HepG2 (cell line): ENCODE data around the gene AKT2. TPM values are rescaled to one million over a fixed set of nuclear protein-coding genes. Genes with fewer than 3 reads are reported as not detected.

ENCODE experiments used
- AGO2 ChIP-seq: fragments of 200-400 bp; formaldehyde crosslinking; optimal IDR thresholded peaks from 2 replicates; pipeline ENCODE3; 2017; ENCODE audit warnings: mild to moderate bottlenecking, low read depth, low read length, moderate library complexity
- AHR ChIP-seq: IDR thresholded peaks from 2 replicates; pipeline ENCODE4 v1.6.1; 2018; ENCODE audit warnings: missing genetic modification reagents, missing compliant biosample characterization
- BRD4 ChIP-seq: sonication (generic); formaldehyde crosslinking; IDR thresholded peaks from 2 replicates; pipeline ENCODE4 v1.4.0; 2020; ENCODE audit warnings: missing genetic modification reagents
- CBX2 ChIP-seq, 2 experiments: fragments of 200-600 bp in 1 of 2; sonication (generic); formaldehyde crosslinking in 1 of 2; IDR thresholded peaks; 2 replicates each; pipeline versions ENCODE4 v1.7.0 to v1.8.1; 2018 to 2022; ENCODE audit warnings: low read depth in 2 of 2, low read length in 1 of 2, mild to moderate bottlenecking in 1 of 2, missing genetic modification reagents in 1 of 2
- GFI1 ChIP-seq: sonication (generic); formaldehyde crosslinking; IDR thresholded peaks from 2 replicates; pipeline ENCODE4 v1.5.0; 2020; ENCODE audit warnings: missing genetic modification reagents, mild to moderate bottlenecking, borderline replicate concordance
- KDM4B ChIP-seq: sonication (generic); formaldehyde crosslinking; IDR thresholded peaks from 2 replicates; pipeline ENCODE4 v1.4.0; 2020; ENCODE audit warnings: missing genetic modification reagents
- KDM5B ChIP-seq: sonication (generic); formaldehyde crosslinking; IDR thresholded peaks from 2 replicates; pipeline ENCODE4 v1.4.0; 2020; ENCODE audit warnings: missing genetic modification reagents, mild to moderate bottlenecking, borderline replicate concordance
- NCOA1 ChIP-seq: sonication (generic); formaldehyde crosslinking; IDR thresholded peaks from 2 replicates; pipeline ENCODE4 v1.9.0; 2021; ENCODE audit warnings: missing genetic modification reagents
- NFE2 ChIP-seq: sonication (generic); formaldehyde crosslinking; IDR thresholded peaks from 2 replicates; pipeline ENCODE4 v1.4.0; 2020; ENCODE audit warnings: missing genetic modification reagents
- PHF20 ChIP-seq: sonication (generic); formaldehyde crosslinking; IDR thresholded peaks from 2 replicates; pipeline ENCODE4 v1.5.0; 2020; ENCODE audit warnings: mild to moderate bottlenecking, missing genetic modification reagents
- SAP130 ChIP-seq: IDR thresholded peaks from 2 replicates; pipeline ENCODE4 v1.6.1; 2016; ENCODE audit warnings: low read depth
- U2AF1 ChIP-seq: fragments of 200-400 bp; formaldehyde crosslinking; optimal IDR thresholded peaks from 2 replicates; pipeline ENCODE3; 2017; ENCODE audit warnings: mild to moderate bottlenecking, low read depth, low read length
- ZBTB38 ChIP-seq: sonication (generic); formaldehyde crosslinking; IDR thresholded peaks from 2 replicates; pipeline ENCODE4 v1.5.1; 2020; ENCODE audit warnings: mild to moderate bottlenecking, missing genetic modification reagents
- ZFYVE20 ChIP-seq: sonication (generic); formaldehyde crosslinking; IDR thresholded peaks from 2 replicates; pipeline ENCODE4 v1.8.0; 2023; ENCODE audit warnings: low read depth, mild to moderate bottlenecking, moderate library complexity, missing genetic modification reagents, borderline replicate concordance
- ZNF34 ChIP-seq: sonication (generic); formaldehyde crosslinking; IDR thresholded peaks from 2 replicates; pipeline ENCODE4 v1.4.0; 2020; ENCODE audit warnings: mild to moderate bottlenecking, missing genetic modification reagents, borderline replicate concordance
- polyA plus RNA-seq, 8 experiments: library from polyadenylated mRNA; depleted of rRNA in 3 of 8; stranded (reverse) in 7 of 8; unstranded in 1 of 8; fragments of >200 nt; fragmentation: Illumina TruSeq in 4 of 8; extraction: Trizol in 4 of 8; gene quantifications; 2 replicates each; pipeline versions ENCODE4 v1.2.1 to v1.2.3, GENCODE V29; 2011 to 2016; ENCODE audit warnings: low read depth in 4 of 8, missing spikeins in 1 of 8, mixed read lengths in 1 of 8; ENCODE audit not compliant: insufficient read depth in 1 of 8
- total RNA-seq, 5 experiments: library from RNA; depleted of rRNA; stranded (reverse); fragments of >200 nt; fragmentation: Illumina TruSeq; extraction: Trizol; gene quantifications; 2 replicates each; pipeline ENCODE4 v1.2.3, GENCODE V29; 2016; ENCODE audit warnings: low read depth in 1 of 5
- TF ChIP-seq, protein P1 (sequence below): sonication (generic); formaldehyde crosslinking; IDR thresholded peaks from 2 replicates; pipeline ENCODE4 v1.4.0; 2020; ENCODE audit warnings: low read depth, missing genetic modification reagents
- TF ChIP-seq, protein P2 (sequence below): sonication (generic); formaldehyde crosslinking; conservative IDR thresholded peaks from 2 replicates; pipeline ENCODE4 v1.8.0; 2022; ENCODE audit warnings: missing genetic modification reagents
- TF ChIP-seq, protein P3 (sequence below): sonication (generic); formaldehyde crosslinking; IDR thresholded peaks from 2 replicates; pipeline ENCODE4 v1.4.0; 2020; ENCODE audit warnings: missing genetic modification reagents
- TF ChIP-seq, protein P4 (sequence below): sonication (generic); formaldehyde crosslinking; conservative IDR thresholded peaks from 2 replicates; pipeline ENCODE4 v1.4.0; 2020; ENCODE audit warnings: missing genetic modification reagents

AKT2 gene
- total and polyA plus RNA-seq, 2 of the 13 experiments (the other 11 are each of a cell fraction or from before 2014, with no cell fraction given): 82.1 to 173 TPM

DNA sequence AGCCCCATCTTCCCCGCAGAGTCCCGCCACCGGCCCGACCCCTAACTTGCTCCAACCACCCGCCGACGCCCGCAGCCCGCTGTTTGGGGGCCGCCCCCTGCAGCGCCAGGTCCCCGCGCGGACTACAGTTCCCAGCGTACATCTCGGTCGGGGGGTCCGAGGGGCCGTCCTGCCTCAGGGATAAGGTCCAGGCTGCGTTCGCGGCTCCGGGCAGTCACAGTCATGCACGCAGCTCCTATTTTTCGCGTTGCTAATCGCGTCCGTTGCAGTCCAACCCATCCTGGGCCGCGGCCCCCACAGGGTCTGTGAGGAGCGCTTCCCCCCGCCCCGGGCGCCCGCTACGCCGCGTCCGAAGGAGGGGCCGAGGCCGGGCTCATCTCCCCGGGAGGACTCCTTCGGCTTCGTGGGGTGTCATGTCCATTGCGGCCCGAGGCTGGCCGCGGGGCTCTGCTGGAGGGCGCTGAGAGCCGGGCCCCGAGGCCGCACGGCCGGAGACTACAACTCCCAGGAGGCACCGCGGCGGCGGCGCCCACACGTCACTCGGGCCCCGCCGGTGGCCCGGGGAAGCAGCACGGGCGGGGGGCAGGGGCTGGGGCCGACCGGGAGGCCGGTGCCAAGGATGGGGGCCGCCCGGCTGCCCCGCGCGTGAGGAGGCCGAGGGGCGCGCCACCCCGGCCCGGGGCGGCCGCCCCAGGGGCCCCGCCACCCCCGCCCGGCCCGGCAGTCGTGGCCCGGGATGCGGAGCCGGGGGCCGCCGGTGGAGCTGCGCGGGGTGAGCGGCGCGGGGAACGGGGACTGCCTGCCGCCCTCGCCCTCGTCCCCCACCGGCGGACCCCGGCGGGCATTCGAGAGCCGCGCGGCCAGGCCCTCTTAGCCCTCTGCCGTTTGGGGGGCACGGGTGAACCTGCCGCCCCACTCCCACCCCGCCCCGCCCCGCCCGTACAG is 94.0 kb downstream of the AKT2 start, which contains the start of gene MAP3K10 (continued):
- TF ChIP-seq, protein P1, sequence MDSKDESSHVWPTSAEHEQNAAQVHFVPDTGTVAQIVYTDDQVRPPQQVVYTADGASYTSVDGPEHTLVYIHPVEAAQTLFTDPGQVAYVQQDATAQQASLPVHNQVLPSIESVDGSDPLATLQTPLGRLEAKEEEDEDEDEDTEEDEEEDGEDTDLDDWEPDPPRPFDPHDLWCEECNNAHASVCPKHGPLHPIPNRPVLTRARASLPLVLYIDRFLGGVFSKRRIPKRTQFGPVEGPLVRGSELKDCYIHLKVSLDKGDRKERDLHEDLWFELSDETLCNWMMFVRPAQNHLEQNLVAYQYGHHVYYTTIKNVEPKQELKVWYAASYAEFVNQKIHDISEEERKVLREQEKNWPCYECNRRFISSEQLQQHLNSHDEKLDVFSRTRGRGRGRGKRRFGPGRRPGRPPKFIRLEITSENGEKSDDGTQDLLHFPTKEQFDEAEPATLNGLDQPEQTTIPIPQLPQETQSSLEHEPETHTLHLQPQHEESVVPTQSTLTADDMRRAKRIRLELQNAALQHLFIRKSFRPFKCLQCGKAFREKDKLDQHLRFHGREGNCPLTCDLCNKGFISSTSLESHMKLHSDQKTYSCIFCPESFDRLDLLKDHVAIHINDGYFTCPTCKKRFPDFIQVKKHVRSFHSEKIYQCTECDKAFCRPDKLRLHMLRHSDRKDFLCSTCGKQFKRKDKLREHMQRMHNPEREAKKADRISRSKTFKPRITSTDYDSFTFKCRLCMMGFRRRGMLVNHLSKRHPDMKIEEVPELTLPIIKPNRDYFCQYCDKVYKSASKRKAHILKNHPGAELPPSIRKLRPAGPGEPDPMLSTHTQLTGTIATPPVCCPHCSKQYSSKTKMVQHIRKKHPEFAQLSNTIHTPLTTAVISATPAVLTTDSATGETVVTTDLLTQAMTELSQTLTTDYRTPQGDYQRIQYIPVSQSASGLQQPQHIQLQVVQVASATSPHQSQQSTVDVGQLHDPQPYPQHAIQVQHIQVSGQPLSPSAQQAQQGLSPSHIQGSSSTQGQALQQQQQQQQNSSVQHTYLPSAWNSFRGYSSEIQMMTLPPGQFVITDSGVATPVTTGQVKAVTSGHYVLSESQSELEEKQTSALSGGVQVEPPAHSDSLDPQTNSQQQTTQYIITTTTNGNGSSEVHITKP (CRISPR knock-in tag): peak; percentile 86; the same call in 1 of the 2 replicates
- no peak for TF ChIP-seq NFE2
- TF ChIP-seq ZNF34 (CRISPR knock-in tag): peak; percentile 64; the same call in 1 of the 2 replicates
- TF ChIP-seq, protein P2, sequence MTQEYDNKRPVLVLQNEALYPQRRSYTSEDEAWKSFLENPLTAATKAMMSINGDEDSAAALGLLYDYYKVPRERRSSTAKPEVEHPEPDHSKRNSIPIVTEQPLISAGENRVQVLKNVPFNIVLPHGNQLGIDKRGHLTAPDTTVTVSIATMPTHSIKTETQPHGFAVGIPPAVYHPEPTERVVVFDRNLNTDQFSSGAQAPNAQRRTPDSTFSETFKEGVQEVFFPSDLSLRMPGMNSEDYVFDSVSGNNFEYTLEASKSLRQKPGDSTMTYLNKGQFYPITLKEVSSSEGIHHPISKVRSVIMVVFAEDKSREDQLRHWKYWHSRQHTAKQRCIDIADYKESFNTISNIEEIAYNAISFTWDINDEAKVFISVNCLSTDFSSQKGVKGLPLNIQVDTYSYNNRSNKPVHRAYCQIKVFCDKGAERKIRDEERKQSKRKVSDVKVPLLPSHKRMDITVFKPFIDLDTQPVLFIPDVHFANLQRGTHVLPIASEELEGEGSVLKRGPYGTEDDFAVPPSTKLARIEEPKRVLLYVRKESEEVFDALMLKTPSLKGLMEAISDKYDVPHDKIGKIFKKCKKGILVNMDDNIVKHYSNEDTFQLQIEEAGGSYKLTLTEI: no peak
- no peak for TF ChIP-seq GFI1 (CRISPR knock-in tag)
- peak; percentile 87; the same call in 1 of the 2 replicates for TF ChIP-seq KDM5B (CRISPR knock-in tag)
- TF ChIP-seq AHR (CRISPR knock-in tag): no peak
- TF ChIP-seq NCOA1 (CRISPR knock-in tag): no peak
- no peak for TF ChIP-seq CBX2 (IDR thresholded peaks at IDR 0.05; ENCODE audit: low read depth, low read length)
- no peak for TF ChIP-seq CBX2 (CRISPR knock-in tag; IDR thresholded peaks at IDR 0.05; ENCODE audit: low read depth)
- peak; percentile 50 for TF ChIP-seq PHF20 (CRISPR knock-in tag)
- peak; percentile 57; the same call in 1 of the 2 replicates for TF ChIP-seq ZBTB38 (CRISPR knock-in tag)
- no peak for TF ChIP-seq ZFYVE20 (CRISPR knock-in tag)
- TF ChIP-seq AGO2: no peak
- TF ChIP-seq U2AF1: no peak
- TF ChIP-seq KDM4B: peak; percentile 69; the same call in 1 of the 2 replicates
- 0 out of 2 replicates have a peak, but pooled peaks have one; percentile 26 for TF ChIP-seq BRD4 (CRISPR knock-in tag)
- TF ChIP-seq SAP130 (CRISPR knock-in tag): peak; percentile 54
- TF ChIP-seq, protein P3, sequence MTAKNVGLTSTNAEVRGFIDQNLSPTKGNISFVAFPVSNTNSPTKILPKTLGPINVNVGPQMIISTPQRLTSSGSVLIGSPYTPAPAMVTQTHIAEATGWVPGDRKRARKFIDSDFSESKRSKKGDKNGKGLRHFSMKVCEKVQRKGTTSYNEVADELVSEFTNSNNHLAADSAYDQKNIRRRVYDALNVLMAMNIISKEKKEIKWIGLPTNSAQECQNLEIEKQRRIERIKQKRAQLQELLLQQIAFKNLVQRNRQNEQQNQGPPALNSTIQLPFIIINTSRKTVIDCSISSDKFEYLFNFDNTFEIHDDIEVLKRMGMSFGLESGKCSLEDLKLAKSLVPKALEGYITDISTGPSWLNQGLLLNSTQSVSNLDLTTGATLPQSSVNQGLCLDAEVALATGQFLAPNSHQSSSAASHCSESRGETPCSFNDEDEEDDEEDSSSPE (CRISPR knock-in tag): peak; percentile 47
- TF ChIP-seq, protein P4, sequence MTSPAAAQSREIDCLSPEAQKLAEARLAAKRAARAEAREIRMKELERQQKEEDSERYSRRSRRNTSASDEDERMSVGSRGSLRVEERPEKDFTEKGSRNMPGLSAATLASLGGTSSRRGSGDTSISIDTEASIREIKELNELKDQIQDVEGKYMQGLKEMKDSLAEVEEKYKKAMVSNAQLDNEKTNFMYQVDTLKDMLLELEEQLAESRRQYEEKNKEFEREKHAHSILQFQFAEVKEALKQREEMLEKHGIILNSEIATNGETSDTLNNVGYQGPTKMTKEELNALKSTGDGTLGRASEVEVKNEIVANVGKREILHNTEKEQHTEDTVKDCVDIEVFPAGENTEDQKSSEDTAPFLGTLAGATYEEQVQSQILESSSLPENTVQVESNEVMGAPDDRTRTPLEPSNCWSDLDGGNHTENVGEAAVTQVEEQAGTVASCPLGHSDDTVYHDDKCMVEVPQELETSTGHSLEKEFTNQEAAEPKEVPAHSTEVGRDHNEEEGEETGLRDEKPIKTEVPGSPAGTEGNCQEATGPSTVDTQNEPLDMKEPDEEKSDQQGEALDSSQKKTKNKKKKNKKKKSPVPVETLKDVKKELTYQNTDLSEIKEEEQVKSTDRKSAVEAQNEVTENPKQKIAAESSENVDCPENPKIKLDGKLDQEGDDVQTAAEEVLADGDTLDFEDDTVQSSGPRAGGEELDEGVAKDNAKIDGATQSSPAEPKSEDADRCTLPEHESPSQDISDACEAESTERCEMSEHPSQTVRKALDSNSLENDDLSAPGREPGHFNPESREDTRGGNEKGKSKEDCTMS (CRISPR knock-in tag): no peak
